H7 (cell line): ENCODE data around the gene DUSP12. TPM values are rescaled to one million over a fixed set of nuclear protein-coding genes. Genes with fewer than 3 reads are reported as not detected.
A peak's percentile ranks its signal among the peaks of the same experiment; 100 is the strongest.

Experiments
- DNase-seq: peaks from one replicate; pipeline ENCODE4 v3.0.0; 2012
- H3K27me3 ChIP-seq: 2 replicates; pipeline ENCODE4 v1.6.0; 2011; ENCODE audit warnings: mild to moderate bottlenecking, low read length; ENCODE audit not compliant: control insufficient read depth, insufficient read depth
- H3K36me3 ChIP-seq: replicated peaks from 2 replicates; pipeline ENCODE4 v1.5.1; 2011; ENCODE audit warnings: low read length; ENCODE audit not compliant: control insufficient read depth, insufficient read depth
- H3K4me3 ChIP-seq: 2 replicates; pipeline ENCODE4 v1.5.1; 2011; ENCODE audit warnings: low read depth, mild to moderate bottlenecking, control low read depth, low read length, moderate library complexity; ENCODE audit not compliant: insufficient read depth
- total RNA-seq: library from RNA; depleted of rRNA; stranded (reverse); fragments of >200 nt; shearing (Covaris generic); gene quantifications from 2 replicates; pipeline ENCODE4 v1.2.3, GENCODE V29; 2014; rRNA removed

DUSP12 gene
- total RNA-seq = 38.1 and 42.8 TPM in 2 replicates

GRCh38 chr1:161749509-161750407, at the start of gene DUSP12:
TSS of gene DUSP12 (plus strand) at chr1:161749786. CDS start at chr1:161749802, 16 bp downstream.
- DNase-seq = peak; percentile 89

GRCh38 chr1:161702250-161702649, 47.3 kb upstream of the DUSP12 start:
- DNase-seq = no peak
- Histone ChIP-seq H3K4me3 (no peak overlapping the region), H3K36me3 (no peaks in the 10 kb centered on the region), H3K27me3 (no peaks in the 10 kb centered on the region)

More at GRCh38 chr1:161749509-161750407, at the start of gene DUSP12:
- Histone ChIP-seq H3K36me3 (peaks cover 11% of the 10 kb centered on the region), H3K4me3 (peak within 1 kb of the TSS; percentile 97), H3K27me3 (peaks cover 5% of the 10 kb centered on the region; the same call in 1 of the 2 replicates)

DNA sequence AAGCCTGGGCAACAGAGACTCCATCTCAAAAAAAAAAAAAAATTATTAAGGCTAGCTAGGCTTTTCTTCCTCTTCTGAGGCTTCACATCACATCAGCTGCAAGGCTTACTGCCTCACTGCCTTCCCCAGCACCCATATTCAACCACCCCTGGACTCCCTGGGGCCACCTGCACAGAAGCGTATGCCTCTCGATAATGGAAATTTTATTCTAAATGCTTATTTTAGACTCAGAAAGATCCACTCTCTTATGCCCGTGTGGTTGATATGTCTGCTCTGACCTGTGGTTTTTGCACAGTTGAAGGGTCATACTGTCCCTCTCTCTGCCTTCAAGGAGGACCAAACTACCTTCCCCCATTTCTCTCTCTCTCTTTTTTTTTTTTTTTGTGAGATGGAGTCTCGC, 44.0 kb upstream of the DUSP12 start:
- no peak for DNase-seq
- Histone ChIP-seq H3K27me3 (no peaks in the 10 kb centered on the region), H3K4me3 (no peak overlapping the region), H3K36me3 (no peaks in the 10 kb centered on the region)

DNA sequence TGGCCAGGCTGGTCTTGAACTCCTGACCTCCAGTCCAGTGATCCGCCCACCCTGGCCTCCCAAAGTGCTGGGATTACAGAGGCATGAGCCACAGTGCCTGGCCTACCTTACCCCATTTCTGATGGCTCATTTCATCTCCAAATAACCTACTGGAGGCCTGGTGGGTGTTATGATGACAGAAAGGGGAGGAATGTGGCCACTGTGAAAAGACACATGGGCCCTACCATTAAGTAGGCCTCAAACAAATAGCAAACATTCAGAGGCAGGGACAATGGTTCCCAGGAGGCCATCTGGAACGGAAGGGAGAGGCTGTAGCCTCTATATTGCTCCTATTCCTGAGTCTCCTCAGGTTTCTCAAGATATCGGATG, 43.5 kb upstream of the DUSP12 start:
- H3K36me3 ChIP-seq = no peaks in the 10 kb centered on the region
- H3K27me3 ChIP-seq = no peaks in the 10 kb centered on the region
- no peak overlapping the region for H3K4me3 ChIP-seq
- no peak for DNase-seq

GRCh38 chr1:161706482-161707347, 42.9 kb upstream of the DUSP12 start, which contains the start of gene FCRLA:
TSS of gene FCRLA (plus strand) at chr1:161707229. CDS start at chr1:161707265, 36 bp downstream.
- no peaks in the 10 kb centered on the region for H3K36me3 ChIP-seq
- no peak for DNase-seq
- no peaks in the 10 kb centered on the region for H3K27me3 ChIP-seq
- no peak within 1 kb of the TSS for H3K4me3 ChIP-seq

- DNase-seq = no peak
- H3K4me3 ChIP-seq = no peak overlapping the region
Observed at GRCh38 chr1:161707503-161707902, 42.1 kb upstream of the DUSP12 start.

GRCh38 chr1:161709373-161709772, 40.2 kb upstream of the DUSP12 start:
- no peak for DNase-seq
- no peaks in the 10 kb centered on the region for H3K36me3 ChIP-seq
- H3K27me3 ChIP-seq = no peaks in the 10 kb centered on the region; the same call in 1 of the 2 replicates
- H3K4me3 ChIP-seq = no peak overlapping the region

More at GRCh38 chr1:161707503-161707902, 42.1 kb upstream of the DUSP12 start:
- no peaks in the 10 kb centered on the region; the same call in 1 of the 2 replicates for H3K27me3 ChIP-seq
- H3K36me3 ChIP-seq = no peaks in the 10 kb centered on the region

DNA sequence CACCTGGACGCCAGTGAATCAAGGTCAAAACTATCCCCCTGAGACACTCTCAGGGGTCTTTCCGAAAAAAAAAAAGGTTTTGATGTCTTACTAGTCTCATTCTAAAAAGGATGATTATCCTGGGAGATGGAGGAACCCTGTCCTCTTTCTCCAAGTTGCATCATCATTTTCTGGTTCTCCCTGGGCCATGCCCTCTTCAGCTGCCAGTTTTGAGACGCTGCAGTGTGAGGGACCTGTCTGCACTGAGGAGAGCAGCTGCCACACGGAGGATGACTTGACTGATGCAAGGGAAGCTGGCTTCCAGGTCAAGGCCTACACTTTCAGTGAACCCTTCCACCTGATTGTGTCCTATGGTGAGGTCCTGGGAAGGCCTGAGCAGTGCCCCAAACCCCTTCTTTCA, 39.0 kb upstream of the DUSP12 start:
- Histone ChIP-seq H3K27me3 (no peaks in the 10 kb centered on the region; the same call in 1 of the 2 replicates), H3K36me3 (no peaks in the 10 kb centered on the region), H3K4me3 (no peak overlapping the region)
- DNase-seq = no peak

DNA sequence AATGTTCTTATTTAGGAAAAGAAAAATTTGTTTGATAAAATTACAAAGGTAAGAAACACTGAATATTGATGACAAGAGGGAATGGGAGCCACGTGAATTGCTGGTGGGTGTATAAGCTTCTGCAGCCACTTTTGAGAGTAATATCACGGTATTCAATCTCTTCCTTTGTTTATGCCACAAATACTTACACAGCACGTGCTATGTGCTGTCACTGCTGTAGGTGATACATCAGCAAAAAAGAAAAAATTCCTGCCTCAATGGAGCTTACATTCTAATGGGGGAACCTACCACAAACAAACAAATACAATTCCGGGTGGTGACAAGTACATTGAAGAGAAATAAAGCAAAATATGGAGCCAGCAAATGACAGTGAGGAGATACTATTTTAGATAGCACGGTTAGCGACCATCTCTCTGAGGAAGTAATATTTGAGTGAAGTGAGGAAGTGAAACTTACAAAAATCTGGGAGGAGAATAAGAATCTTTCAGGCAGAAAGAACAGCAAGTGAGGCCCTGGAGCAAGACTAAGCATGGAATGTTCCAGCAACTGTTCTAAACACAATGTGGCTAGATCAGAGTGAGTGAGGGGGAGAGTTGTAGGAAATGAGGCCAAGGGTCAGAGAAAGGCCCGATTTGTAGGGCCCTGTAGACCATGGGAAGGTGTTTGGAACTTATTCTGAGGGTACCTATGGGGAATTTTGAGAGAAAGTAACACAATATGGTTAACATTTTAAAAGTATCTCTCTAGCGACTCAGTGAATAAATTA, 30.8 kb upstream of the DUSP12 start:
- H3K36me3 ChIP-seq = no peaks in the 10 kb centered on the region
- DNase-seq = no peak
- peaks cover 13% of the 10 kb centered on the region; the same call in 1 of the 2 replicates for H3K27me3 ChIP-seq
- H3K4me3 ChIP-seq = no peak overlapping the region

DNA sequence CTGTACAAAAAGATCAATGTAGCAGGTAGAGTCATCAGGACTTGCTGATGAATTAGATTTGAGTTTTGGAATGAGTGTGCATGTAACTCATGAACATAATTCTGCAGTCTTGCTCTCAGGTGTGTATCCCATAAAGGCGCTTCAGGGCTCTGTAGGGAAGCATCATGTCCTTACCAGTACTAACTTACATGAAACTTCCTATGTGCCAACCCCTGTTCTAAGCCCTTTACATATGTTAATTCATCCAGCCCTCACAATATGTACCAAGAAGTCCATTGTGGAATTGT, 30.3 kb upstream of the DUSP12 start:
- H3K36me3 ChIP-seq = no peaks in the 10 kb centered on the region

GRCh38 chr1:161720422-161720821, 29.2 kb upstream of the DUSP12 start:
- Histone ChIP-seq H3K36me3 (no peaks in the 10 kb centered on the region), H3K27me3 (peaks cover 25% of the 10 kb centered on the region), H3K4me3 (no peak overlapping the region)
- no peak for DNase-seq

More for the DNA sequence above, 30.3 kb upstream of the DUSP12 start:
- peaks cover 13% of the 10 kb centered on the region; the same call in 1 of the 2 replicates for H3K27me3 ChIP-seq
- no peak overlapping the region for H3K4me3 ChIP-seq
- no peak for DNase-seq

DNA sequence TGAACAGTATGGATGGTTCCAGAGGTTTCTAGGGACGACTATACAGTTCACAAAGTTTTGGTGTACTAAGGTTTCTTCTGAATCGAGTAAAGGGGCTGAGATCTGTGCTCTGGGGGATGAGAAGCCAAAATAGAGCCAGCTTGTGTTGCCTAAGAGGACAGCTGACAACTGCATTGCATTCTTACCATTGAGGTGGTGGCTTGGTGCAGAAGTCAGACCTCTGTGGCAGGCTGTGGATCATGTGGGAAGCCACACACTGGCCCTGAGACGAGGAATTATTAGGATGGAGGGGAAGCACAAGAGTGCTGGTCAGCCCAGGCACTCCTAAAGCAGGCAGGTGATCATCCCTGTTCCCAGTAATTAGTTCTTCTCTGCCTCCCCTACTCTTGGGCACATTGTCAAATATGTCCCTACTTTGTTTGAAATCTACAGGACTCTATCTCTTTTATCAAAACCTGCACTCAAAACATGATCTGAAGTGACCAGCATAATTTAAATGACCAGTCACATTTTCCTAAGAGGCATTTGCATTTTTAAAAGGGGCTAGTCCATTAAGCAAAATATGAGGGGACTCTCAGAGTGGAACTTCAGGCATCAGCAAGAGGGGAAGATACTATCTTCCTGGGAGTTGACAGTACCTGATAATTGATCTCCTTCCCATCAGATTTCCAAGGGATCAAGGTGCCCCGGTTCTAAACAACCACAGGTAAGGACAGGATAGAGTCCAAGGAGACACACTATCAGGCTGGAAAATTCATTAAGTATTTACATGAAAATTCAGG, 28.4 kb upstream of the DUSP12 start, which contains the start of gene FCRLB:
TSS of gene FCRLB (plus strand) at position 589 of the 782 bp plus-strand sequence. CDS start 1,129 bp downstream, outside the sequence.
- Histone ChIP-seq H3K36me3 (no peaks in the 10 kb centered on the region), H3K4me3 (no peak within 1 kb of the TSS), H3K27me3 (peaks cover 29% of the 10 kb centered on the region)
- DNase-seq = no peak

DNA sequence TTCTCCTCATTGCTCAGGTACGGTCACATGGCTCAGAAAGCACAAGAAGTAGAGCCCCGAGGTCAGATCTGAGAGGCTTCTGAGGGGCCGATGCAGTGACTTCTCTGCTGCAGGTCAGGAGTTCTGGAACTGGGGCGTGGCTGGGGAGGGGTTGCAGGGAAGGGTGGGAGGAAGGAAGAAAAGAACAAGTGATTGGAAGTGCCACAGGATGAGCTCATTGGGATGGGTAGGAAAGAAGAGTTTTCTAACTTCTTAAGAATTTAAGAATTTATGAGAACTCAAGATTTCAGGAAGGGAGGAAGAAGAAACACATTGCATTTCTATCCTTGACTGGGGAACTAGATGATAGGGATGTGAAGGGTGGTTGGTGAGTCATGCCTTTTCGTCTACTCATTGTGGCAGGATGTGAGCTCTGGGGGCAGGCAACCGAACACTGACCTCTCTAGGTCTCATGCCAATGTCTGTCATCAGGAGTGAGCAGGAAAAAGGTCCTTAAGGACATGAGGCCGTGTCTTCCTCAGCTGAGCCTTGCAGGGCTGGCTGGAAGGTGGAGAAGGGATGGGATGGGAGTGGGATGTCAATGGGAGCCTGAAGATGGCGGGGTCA, 27.7 kb upstream of the DUSP12 start:
- no peak for DNase-seq
- Histone ChIP-seq H3K4me3 (no peak overlapping the region), H3K36me3 (no peaks in the 10 kb centered on the region), H3K27me3 (peaks cover 36% of the 10 kb centered on the region)
